Measurements from ENCODE around the gene CHD6.
"Not testable (repeated sequence)": the region's sequence is repeated elsewhere in the genome, so short reads cannot be mapped to it uniquely, and the experiment has no call there.

The CHD6 gene

DNA sequence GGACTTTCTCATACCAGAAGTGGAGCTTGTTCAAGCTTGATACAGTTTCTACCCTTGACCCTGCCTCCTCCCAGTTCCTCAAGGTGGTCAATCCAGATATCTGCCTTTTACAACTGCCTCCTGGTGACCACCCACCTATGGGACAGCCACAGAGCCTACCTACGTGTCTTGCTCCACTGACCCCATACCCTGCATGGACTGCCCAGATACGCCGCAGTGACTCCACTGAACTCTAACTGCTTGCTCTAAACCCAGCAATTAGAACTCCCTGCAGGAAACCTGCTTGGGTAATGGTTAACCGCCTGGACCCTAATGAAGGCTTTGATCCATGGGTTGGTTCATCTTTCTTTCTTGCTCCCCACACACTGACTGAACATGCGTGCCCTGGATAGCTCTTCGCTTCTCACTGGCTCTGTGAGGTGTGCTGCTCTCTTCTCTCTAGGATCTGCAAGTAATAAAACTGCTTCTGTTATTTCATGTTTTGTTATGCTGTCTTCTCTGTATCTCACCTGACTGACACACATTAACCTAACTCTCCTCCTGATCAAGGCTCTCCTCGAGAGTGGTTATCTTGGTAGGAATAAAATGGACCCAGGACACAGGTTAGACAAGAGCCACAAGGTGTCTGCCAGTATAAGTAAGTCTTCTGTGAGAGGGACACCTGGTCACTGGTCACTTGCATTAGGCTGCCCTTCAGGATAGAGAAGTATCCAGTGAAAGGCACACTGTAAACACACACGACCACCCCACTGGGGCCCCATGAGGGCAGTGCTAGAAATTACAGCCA lies 79.2 kb downstream of the CHD6 start:
- DNase-seq (ENCODE audit: low spot score), result no peak

- no peak for DNase-seq (ENCODE audit: low spot score)
Measured at GRCh38 chr20:41537865-41538264, 80.3 kb downstream of the CHD6 start.

DNA sequence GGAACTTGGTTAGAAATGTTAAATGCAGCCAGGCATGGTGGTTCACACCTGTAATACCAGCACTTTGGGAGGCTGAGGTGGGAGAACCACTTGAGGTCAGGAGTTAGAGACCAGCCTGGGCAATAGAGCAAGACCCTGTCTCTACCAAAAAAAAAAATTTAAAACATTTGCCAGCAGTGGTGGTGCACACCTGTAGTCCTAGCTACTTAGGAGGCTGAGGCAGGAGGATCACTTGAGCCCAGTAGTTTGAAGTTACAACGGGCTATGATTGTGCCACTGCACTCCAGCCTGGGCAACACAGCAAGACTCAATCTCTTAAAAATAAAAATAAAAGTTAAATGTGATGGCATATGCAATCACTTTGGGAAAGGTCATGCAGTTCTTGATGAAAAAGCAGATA lies 82.6 kb downstream of the CHD6 start:
- DNase-seq (ENCODE audit: low spot score), result not testable (repeated sequence)

DNA sequence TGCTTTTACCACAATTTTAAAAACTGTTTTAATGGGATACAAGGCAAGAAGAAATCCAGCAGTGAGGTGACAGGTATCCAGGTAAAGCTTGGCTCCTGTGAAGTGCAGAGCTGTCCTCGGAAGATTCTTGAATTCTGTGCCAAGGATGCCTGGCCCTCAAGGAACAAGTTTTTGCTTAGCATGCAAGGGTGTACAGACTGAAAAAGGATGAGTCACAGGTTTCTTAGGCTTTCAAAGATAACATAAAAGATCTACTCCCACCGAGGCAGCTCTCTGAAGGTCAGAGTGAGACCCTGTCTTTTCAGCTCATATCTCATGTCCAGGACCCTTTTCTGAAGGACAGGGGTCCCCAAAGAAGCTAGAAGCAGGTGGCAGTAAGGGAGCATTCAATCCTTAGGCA lies 83.3 kb downstream of the CHD6 start:
- no peak for DNase-seq (ENCODE audit: low spot score)

- no peak for DNase-seq (ENCODE audit: low spot score)
Measured at GRCh38 chr20:41534170-41534569, 84.0 kb downstream of the CHD6 start.

- no peak for DNase-seq (ENCODE audit: low spot score)
Measured at GRCh38 chr20:41533537-41534136, 84.5 kb downstream of the CHD6 start.

GRCh38 chr20:41532935-41533334 lies 85.2 kb downstream of the CHD6 start:
- DNase-seq (ENCODE audit: low spot score), result no peak

- no peak for DNase-seq (ENCODE audit: low spot score)
Measured at GRCh38 chr20:41531518-41532275, 86.5 kb downstream of the CHD6 start.

DNA sequence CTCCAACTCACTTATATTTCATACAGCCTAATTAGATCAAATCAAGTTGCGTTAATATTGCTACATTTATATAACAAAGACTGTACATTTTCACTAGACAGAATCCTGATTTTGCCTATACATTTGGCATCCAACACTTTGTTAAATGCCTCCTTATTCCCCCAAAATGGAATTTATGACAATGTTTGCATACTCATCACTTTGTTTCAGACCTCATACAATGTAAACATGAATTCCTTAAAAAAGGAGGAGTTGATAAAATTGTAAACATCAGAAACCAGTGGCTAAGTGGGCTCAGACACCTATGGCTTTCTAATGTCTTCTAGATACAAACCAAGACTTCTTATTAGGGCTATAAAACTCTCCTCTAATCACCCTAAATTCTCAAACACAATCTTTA lies 87.3 kb downstream of the CHD6 start:
- DNase-seq (ENCODE audit: low spot score), result no peak

- DNase-seq (ENCODE audit: low spot score), result no peak
Measured at GRCh38 chr20:41526327-41526726, 91.8 kb downstream of the CHD6 start.

DNA sequence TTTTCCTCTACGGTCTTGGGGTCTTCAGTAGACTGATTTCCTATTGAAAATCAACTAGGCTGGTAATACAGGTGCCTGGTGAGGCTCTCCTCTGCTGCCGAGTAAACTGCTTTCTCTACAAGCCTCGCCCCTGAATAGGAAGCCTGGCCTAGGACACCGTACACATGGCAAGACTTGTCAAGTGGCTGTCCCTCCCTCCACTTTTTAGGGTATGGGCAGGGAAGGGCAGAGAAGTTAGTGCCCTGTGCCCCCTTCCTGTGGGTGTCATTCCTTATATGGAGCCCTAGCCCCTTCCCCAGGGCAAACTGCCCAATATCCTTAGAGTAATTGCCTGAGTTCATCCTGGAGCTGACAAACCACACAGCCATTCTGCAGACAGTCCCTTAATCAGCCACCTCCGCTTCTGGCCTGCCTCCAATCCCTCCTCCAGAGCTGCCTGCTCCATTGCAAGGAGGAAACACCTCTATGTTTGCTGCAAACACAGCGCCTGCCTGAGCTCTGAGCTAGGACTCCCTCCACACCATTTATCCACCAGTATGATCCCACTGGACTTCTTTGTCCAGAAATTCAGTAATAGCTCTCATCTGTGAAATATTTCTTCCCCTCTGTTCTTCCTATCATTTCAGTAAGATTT lies 93.1 kb downstream of the CHD6 start:
- DNase-seq (ENCODE audit: low spot score), result no peak

GRCh38 chr20:41523857-41524256 lies 94.3 kb downstream of the CHD6 start:
- no peak for DNase-seq (ENCODE audit: low spot score)

- no peak for DNase-seq (ENCODE audit: low spot score)
Measured at GRCh38 chr20:41513829-41514228, 104.3 kb downstream of the CHD6 start.

- DNase-seq (ENCODE audit: low spot score), result no peak
Measured at GRCh38 chr20:41512624-41513023, 105.6 kb downstream of the CHD6 start.

GRCh38 chr20:41510847-41511450 lies 107.2 kb downstream of the CHD6 start:
- DNase-seq (ENCODE audit: low spot score), result no peak

DNA sequence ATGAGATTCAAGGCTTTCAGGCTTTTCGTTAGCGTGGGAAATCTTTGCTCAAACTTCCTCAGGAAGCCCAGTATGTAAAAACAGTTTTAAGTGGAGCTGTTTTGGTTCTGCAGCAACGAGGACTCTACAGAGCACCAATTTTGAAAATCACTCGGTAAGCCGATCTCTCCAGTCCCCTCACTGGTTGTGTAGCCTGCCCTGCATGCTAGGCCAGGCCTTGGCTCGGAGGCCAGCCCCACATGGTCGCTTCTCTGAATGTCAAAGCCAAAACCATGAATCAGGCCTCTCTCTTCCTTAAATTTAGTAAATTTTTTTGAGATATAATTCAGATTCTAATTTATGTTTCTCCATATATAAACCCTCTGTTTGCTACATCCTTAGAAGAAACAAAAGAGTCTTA lies 108.0 kb downstream of the CHD6 start:
- no peak for DNase-seq (ENCODE audit: low spot score)

- DNase-seq (ENCODE audit: low spot score), result peak; percentile 46
Measured at GRCh38 chr20:41509316-41510200, 108.6 kb downstream of the CHD6 start.

DNA sequence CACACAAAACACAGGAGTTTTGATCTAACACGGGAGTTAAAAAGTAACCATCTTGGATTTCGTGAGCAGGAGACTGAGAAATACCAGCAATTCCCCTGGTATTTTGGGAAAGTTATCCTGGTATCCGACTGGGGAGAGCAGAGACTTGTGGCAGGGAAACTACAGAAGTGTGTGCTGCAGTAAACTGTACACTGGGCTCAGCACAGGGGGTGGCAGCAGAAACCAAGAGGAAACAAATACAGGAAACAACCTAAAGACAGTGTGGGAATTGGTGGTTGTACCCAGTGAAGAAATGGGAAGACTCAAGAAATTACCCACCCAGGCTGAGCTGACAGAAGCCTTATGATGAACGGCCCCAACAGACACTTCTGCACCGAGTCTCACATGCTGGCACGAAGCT lies 109.8 kb downstream of the CHD6 start:
- DNase-seq (ENCODE audit: low spot score), result no peak

DNA sequence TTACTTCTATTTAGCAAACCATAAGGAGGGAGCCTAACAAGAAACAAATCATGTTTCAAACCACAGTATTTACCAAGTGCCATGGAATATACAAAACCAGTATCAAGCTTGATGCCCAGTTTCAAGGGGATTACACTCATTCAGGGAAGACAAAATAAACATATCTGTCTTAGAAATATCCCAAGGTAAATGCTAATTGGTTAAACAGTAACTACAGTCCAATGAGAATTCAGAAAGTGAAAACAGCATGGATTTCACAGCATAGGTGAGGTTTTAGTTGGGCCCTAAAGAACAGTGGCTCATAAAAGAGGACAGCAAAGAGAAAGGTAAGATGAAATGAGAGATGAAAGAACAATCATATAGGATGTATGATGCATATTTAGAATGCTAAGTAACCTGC lies 110.3 kb downstream of the CHD6 start:
- DNase-seq (ENCODE audit: low spot score), result no peak

GRCh38 chr20:41507436-41507835 lies 110.7 kb downstream of the CHD6 start:
- DNase-seq (ENCODE audit: low spot score), result no peak

DNA sequence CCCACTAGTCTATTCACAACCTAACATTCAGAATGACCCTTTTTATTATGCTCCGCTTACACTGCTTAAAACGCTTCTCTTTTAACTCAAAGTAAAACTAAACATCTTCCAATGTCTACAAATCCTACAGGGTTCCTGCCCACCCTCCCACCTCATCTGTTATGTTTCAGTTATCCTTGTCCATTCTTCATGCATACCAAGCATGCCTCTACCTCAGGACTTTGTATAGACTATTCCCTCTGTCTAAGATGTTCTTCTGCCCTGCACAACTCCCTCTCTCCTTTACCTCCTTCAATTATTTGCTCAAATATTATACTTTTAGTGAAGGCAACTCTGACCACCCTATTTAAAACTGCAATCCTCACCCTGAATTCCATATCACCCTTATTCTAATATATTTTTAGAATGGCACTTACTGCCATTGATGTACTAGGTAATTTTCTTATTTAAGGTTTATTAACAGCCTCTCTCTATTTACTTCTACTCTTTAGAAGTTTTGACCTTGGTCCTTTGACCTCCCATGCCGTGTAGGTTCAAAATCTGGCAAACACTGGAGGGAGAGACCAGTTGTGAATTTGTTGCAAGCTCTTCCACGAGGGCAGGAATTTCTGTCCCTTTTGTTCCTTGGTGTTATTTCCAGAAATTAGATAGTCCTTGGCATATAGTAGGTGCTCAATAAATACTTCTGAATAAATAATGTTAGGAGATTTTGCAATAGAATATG lies 111.8 kb downstream of the CHD6 start:
- DNase-seq (ENCODE audit: low spot score), result no peak

Measured in hepatic stellate cell (primary cell).